ENCODE results near the gene CRYBA2. TPM values are rescaled to one million over a fixed set of nuclear protein-coding genes. Genes with fewer than 3 reads are reported as not detected.

Gene CRYBA2
- total RNA-seq, 2 experiments from 2014 or later, result not detected

DNA sequence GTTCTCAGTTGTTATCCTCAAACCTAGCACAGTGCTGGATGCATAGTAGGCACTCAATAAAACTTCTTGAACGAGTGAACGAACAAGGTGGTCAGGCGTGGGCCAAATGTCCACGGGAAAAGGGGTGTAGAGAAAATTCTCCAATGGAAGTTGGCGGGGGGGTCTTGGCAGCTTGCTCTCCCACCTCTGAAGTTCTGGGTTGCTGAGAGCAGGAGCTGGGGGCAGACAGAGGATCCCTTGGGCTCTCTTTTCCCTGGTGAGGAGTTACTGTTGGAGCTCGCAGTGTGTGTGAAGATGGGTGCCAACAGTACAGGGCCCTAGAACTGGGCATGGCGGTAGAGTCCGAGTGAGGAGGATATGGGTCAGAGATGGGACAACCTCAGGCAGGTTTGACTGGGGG lies 2.3 kb upstream of the CRYBA2 start:
- POLR2A ChIA-PET, result no interaction called here
- Mint-ChIP-seq H3K4me3 (no peak overlapping the region), H3K9me3 (ENCODE audit: insufficient read depth) (no peaks in the 10 kb centered on the region), H3K27ac (no peak overlapping the region), H3K36me3 (ENCODE audit: low read depth) (no peaks in the 10 kb centered on the region), H3K27me3 (ENCODE audit: low read depth) (peaks cover 83% of the 10 kb centered on the region), H3K4me1 (ENCODE audit: low read depth) (peaks cover 8% of the 10 kb centered on the region)
- CTCF ChIA-PET, result interaction anchor here (0.8 to 4.9 kb wide), 16 partner anchors 10 to 299 kb away, joined by 3 to 58 read pairs (median 4); partner anchors contain the start of gene FEV
- no peak for DNase-seq
- ATAC-seq, result no peak

DNA sequence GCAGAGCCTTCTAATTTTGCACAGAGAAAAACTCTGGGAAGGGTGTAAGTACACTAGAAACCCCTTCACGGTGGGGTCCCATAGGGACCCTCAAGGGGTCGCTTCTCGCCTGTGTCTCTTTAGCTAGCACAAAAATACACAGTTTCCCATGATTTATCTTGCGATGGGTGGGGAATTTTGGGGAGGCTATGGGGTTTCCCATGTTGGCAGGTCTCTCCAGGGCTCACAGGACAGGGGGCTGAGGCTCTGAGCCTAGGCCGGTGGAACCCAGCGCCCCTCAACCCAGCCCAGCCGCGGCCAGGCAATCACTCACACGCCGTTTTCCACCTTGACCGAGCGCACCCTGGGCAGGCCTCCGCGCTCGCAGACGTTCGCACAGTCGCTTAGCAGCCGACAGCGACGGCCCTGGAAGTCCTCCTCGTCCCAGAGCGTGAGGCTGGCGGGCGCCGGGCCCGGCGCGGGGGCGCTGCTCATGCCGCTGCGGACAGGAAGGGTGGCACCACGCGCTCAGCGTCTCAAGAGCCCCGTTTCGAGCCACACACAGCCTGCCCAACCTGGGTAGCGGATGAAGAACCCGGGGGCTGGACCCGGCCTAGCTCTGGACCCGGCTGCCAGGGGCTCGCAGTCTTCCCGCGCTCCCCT lies 398 bp downstream of the CRYBA2 start:
- H3K36me3 Mint-ChIP-seq (ENCODE audit: low read depth), result no peaks in the 10 kb centered on the region
- CTCF ChIA-PET, result interaction anchor here (1.2 to 2.4 kb wide), 3 partner anchors 10 to 37 kb away, joined by 4 to 7 read pairs (median 4); no protein-coding TSS in a partner anchor

DNA sequence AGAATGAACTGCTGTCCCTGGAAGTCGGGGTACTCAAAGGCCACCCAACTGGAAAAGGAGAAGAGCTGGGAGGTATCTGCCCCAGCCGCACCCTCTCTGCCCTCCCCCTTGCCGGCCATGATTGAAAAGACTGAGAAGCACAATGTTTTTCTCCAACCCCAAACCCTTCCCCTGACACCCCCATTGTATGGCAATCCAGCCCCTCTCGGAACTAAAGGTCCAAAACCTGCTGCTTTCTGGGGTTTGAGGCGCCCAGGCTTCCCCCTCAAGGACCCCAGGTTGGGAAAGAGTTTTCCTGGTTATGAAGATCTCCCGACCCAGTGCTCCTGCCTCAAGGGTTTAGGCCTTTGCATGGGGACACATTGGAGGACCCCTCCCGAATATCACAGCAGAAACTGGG lies 1.0 kb downstream of the CRYBA2 start:
- ATAC-seq (no peak), DNase-seq (no peak)
- no peaks in the 10 kb centered on the region for H3K36me3 Mint-ChIP-seq (ENCODE audit: low read depth)
- no peak overlapping the region for H3K4me3 Mint-ChIP-seq
- ChIA-PET POLR2A (no interaction called here), CTCF (interaction anchor here (1.2 to 2.4 kb wide), 2 partner anchors 12 to 38 kb away, joined by 4 to 7 read pairs; no protein-coding TSS in a partner anchor)
- H3K27me3 Mint-ChIP-seq (ENCODE audit: low read depth), result peaks cover 87% of the 10 kb centered on the region
- no peaks in the 10 kb centered on the region for H3K9me3 Mint-ChIP-seq (ENCODE audit: insufficient read depth)
- H3K27ac Mint-ChIP-seq, result no peak overlapping the region
- H3K4me1 Mint-ChIP-seq (ENCODE audit: low read depth), result peaks cover 8% of the 10 kb centered on the region

More for the DNA sequence above, 398 bp downstream of the CRYBA2 start:
- H3K4me1 Mint-ChIP-seq (ENCODE audit: low read depth), result peaks cover 8% of the 10 kb centered on the region
- H3K27me3 Mint-ChIP-seq (ENCODE audit: low read depth), result peaks cover 85% of the 10 kb centered on the region
- ATAC-seq, result no peak
- no peak for DNase-seq
- no peaks in the 10 kb centered on the region for H3K9me3 Mint-ChIP-seq (ENCODE audit: insufficient read depth)
- POLR2A ChIA-PET, result no interaction called here
- no peak overlapping the region for H3K4me3 Mint-ChIP-seq
- H3K27ac Mint-ChIP-seq, result no peak overlapping the region

DNA sequence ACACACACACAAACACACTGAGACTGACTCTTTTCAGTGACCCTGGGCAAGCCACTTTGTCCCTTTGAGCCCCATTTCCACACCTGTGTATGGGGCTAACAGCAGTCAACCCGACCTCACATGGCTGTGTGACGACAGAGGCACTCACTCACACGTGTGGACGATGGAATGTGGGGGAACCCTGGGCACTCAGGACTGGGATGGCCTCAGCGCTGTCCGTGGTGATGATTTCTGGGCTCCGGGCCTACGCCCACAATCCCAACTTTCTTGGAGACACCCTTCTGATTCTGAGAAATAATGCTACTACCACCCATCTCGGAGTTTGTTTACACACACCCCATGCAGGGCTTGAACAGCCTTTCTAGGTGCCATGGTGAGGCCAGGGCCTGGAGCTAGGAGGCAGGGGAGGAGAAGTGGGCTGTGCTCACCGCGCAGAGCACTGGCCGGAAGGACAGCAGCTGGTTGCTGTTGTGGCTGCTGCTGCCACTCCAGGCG lies 1.5 kb downstream of the CRYBA2 start:
- Mint-ChIP-seq H3K27me3 (ENCODE audit: low read depth) (peaks cover 89% of the 10 kb centered on the region), H3K27ac (no peak overlapping the region), H3K36me3 (ENCODE audit: low read depth) (no peaks in the 10 kb centered on the region), H3K4me3 (no peak overlapping the region), H3K4me1 (ENCODE audit: low read depth) (peaks cover 8% of the 10 kb centered on the region), H3K9me3 (ENCODE audit: insufficient read depth) (no peaks in the 10 kb centered on the region)
- ChIA-PET POLR2A (no interaction called here), CTCF (interaction anchor here (1.2 to 2.4 kb wide), 2 partner anchors 11 to 38 kb away, joined by 4 to 7 read pairs; no protein-coding TSS in a partner anchor)
- ATAC-seq (no peak), DNase-seq (no peak)

DNA sequence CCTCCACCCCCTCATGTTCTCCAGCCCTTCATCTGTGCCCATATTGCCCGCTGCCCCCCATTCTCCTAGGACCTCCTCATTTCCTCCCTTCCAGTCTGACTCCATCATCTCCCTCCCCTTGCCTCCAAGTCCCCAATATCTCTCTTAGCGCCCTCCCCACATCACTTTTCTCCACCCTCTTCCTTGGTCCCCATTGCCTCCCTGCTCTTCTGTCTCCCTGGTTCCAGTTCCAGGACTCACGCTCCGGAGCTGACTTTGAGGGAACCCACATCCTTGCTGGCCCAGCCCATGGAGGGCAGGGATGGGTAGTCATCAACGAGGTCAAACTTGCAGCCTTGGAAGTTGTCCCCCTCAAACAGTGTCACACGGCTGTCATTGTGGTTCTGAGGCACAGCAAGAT lies 2.6 kb downstream of the CRYBA2 start:
- DNase-seq (no peak), ATAC-seq (no peak)
- ChIA-PET POLR2A (no interaction called here), CTCF (interaction anchor here (1.2 to 3.0 kb wide), 2 partner anchors 10 to 39 kb away, joined by 5 to 22 read pairs; no protein-coding TSS in a partner anchor)
- Mint-ChIP-seq H3K4me1 (ENCODE audit: low read depth) (peaks cover 2% of the 10 kb centered on the region), H3K36me3 (ENCODE audit: low read depth) (no peaks in the 10 kb centered on the region), H3K27ac (no peak overlapping the region), H3K9me3 (ENCODE audit: insufficient read depth) (no peaks in the 10 kb centered on the region), H3K4me3 (no peak overlapping the region), H3K27me3 (ENCODE audit: low read depth) (peaks cover 89% of the 10 kb centered on the region)

DNA sequence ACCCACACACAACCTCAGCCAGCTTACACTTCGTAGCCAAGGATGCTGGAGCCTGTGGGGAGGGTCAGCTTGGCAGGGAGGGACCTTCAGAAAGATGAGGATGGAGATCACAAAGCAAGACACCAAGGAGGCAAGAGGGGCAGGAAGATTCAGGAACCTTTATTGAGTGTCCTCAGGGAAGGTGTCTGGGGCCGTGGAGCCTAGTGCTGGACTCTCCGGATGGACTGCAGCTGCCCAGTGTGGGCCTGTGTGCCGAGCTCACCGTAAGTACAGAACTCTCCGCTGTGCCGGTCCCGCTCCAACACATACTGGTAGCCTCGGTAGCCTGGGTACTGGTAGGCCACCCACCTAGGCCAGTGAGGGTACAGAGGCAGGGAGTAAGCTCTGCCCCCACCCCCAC lies 3.2 kb downstream of the CRYBA2 start:
- H3K27ac Mint-ChIP-seq, result no peak overlapping the region
- ChIA-PET CTCF (interaction anchor here (1.2 to 3.0 kb wide), 3 partner anchors 10 to 40 kb away, joined by 3 to 22 read pairs (median 5); no protein-coding TSS in a partner anchor), POLR2A (interaction anchor here (0.5 kb wide), 1 partner anchor 375 kb away, joined by 3 read pairs; no protein-coding TSS in a partner anchor)
- no peak for ATAC-seq
- H3K36me3 Mint-ChIP-seq (ENCODE audit: low read depth), result no peaks in the 10 kb centered on the region
- DNase-seq, result no peak
- no peak overlapping the region for H3K4me3 Mint-ChIP-seq
- H3K27me3 Mint-ChIP-seq (ENCODE audit: low read depth), result peaks cover 86% of the 10 kb centered on the region
- no peaks in the 10 kb centered on the region for H3K9me3 Mint-ChIP-seq (ENCODE audit: insufficient read depth)
- H3K4me1 Mint-ChIP-seq (ENCODE audit: low read depth), result peaks cover 2% of the 10 kb centered on the region

DNA sequence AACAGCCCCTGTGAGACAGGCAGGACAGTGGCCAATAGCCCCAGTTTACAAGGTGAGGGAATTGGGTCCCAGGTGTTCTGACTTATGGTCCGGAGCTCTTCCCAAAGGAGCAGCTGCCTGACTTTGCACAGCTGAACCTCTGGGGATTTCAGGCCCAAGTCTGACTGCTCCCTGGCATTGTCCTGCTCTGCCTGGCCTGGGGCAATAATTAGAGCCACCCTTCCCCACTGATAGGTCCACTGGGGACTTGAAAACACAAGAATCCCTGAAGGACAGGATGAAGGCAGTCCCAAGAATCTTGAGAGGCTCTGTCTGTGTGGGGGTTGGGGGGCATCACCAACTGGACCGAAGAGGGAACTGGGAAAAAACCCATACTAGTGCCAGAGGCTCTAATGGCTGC lies 4.6 kb downstream of the CRYBA2 start:
- Mint-ChIP-seq H3K27ac (no peak overlapping the region), H3K27me3 (ENCODE audit: low read depth) (peaks cover 82% of the 10 kb centered on the region), H3K9me3 (ENCODE audit: insufficient read depth) (no peaks in the 10 kb centered on the region), H3K4me3 (no peak overlapping the region), H3K4me1 (ENCODE audit: low read depth) (peaks cover 6% of the 10 kb centered on the region), H3K36me3 (ENCODE audit: low read depth) (no peaks in the 10 kb centered on the region)
- ATAC-seq, result no peak
- ChIA-PET CTCF (interaction anchor here (0.9 to 3.0 kb wide), 4 partner anchors 8 to 115 kb away, joined by 3 to 22 read pairs (median 3); no protein-coding TSS in a partner anchor), POLR2A (no interaction called here)
- no peak for DNase-seq

DNA sequence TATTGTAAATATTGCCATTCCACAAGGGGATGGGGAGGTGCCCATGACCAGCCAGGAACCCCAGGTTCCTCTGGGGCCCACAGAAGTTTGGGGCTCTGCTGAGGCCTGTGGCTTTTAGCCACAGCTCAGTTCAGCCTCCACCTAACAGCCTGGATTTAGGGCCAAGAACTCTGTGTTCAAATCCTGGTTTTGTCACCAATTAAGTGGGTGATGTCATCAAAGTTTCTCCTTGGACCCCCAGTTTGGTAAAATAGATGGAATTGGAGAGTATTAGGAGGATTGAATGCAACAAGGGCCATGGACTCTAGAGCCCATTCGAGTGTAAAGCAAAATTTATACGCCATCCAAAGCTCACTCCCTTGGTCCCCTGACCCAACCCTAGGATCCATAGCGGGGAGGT lies 5.1 kb downstream of the CRYBA2 start:
- Mint-ChIP-seq H3K36me3 (ENCODE audit: low read depth) (no peaks in the 10 kb centered on the region), H3K27ac (no peak overlapping the region), H3K9me3 (ENCODE audit: insufficient read depth) (no peaks in the 10 kb centered on the region), H3K4me1 (ENCODE audit: low read depth) (peaks cover 7% of the 10 kb centered on the region), H3K27me3 (ENCODE audit: low read depth) (peaks cover 85% of the 10 kb centered on the region), H3K4me3 (no peak overlapping the region)
- ChIA-PET POLR2A (no interaction called here), CTCF (interaction anchor here (1.5 to 3.0 kb wide), 2 partner anchors 8 to 116 kb away, joined by 3 to 22 read pairs; no protein-coding TSS in a partner anchor)
- no peak for DNase-seq
- ATAC-seq, result no peak

DNA sequence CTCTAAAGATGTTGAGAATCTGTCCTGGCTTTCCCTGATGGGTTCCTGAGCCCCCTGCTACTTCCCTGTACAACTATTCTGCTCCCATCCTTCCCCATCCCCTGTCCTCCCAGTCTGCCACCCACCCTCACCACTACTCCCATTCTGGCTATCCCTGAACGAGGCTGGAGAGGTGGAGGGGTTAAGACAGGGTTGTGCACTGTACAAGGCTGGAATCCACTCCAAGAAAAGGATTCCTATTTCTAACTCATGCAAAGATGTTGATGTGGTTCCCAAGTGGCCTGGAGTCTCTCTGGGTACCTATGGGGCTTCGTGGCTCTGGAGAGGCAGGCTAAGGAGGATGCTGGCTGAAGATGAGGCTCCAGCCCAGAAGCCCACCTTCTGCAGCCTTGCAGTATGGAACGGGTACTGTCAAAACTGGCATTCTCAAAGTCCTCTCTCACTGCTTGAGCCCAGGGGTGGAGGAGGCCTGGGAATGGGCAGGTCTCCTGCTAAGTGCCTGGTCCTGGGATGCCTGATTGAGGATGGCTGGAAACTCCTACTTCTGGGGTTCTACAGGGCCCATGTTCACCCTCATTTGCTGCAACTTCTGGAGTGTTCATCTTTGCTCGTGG lies 7.0 kb downstream of the CRYBA2 start:
- ChIA-PET CTCF (no interaction called here), POLR2A (no interaction called here)
- peaks cover 15% of the 10 kb centered on the region for H3K4me1 Mint-ChIP-seq (ENCODE audit: low read depth)
- no peaks in the 10 kb centered on the region for H3K9me3 Mint-ChIP-seq (ENCODE audit: insufficient read depth)
- DNase-seq (no peak), ATAC-seq (no peak)
- H3K4me3 Mint-ChIP-seq, result no peak overlapping the region
- H3K27me3 Mint-ChIP-seq (ENCODE audit: low read depth), result peaks cover 84% of the 10 kb centered on the region
- H3K27ac Mint-ChIP-seq, result no peak overlapping the region
- no peaks in the 10 kb centered on the region for H3K36me3 Mint-ChIP-seq (ENCODE audit: low read depth)

DNA sequence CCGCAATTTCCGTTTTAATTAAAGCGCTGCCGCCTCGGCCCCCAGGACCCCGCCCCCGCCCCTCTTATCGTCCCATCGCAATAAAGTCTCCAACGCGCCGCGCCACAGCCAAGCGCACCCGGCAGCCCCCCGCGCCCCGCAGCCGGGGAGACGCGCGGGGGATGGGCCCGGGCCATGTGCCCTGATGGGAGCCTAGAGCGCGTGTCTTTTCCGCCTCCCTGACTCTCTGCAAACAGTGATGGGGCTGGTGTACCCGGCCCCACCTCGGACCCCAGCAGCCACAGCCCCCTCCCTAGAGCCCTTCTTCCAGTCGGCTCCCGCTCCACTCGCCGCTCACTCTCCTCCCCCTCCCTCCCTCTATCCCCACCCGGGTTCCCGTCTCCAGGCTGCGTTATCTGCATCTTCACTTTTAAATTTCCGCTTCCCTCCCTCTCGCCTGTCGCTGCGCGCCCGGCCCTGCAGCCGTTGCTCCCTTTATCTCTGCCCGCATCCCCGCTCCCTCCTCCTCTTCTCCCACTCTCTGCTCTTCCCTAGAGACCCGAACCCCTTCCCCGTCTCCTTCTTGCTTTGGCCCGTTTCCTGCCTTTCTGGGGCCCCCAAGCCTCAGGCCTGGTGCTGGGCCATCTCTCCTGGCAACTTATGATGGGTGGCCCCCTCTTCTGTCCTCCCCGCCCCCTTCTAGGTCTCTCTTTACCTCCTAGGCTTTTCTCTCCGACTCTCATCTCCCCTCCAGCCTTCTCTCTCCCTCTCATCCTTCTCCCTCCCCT lies 7.7 kb downstream of the CRYBA2 start:
- ATAC-seq, result no peak
- H3K9me3 Mint-ChIP-seq (ENCODE audit: insufficient read depth), result no peaks in the 10 kb centered on the region
- ChIA-PET CTCF (interaction anchor here (5.7 kb wide), 1 partner anchor 10 kb away, joined by 58 read pairs; no protein-coding TSS in a partner anchor), POLR2A (no interaction called here)
- no peak overlapping the region for H3K4me3 Mint-ChIP-seq
- DNase-seq, result no peak
- H3K4me1 Mint-ChIP-seq (ENCODE audit: low read depth), result peaks cover 20% of the 10 kb centered on the region
- H3K36me3 Mint-ChIP-seq (ENCODE audit: low read depth), result peaks cover 2% of the 10 kb centered on the region
- peaks cover 83% of the 10 kb centered on the region for H3K27me3 Mint-ChIP-seq (ENCODE audit: low read depth)
- H3K27ac Mint-ChIP-seq, result no peak overlapping the region

DNA sequence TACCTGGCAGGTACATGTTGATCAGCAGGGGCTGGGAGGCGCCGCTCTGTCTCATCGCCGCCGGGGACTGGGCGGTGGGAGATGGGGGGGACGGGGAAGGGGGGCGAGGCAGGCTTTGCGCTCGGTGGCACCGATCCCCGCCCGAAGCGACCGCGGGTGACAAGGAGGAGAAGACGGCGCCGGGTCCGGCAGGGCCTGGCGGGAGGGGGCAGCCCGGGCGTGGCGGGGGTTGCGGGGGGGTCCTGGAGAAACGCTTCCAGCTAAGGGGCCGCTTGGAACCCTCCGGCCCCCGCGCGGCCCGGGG lies 8.2 kb downstream of the CRYBA2 start, which contains the start of gene FEV:
Gene FEV (minus strand): TSS at position 164 of the 304 bp plus-strand sequence. CDS start 109 bp downstream, at position 55.
- H3K9me3 Mint-ChIP-seq (ENCODE audit: insufficient read depth), result no peaks in the 10 kb centered on the region

More for the DNA sequence above, 8.2 kb downstream of the CRYBA2 start, which contains the start of gene FEV:
- H3K36me3 Mint-ChIP-seq (ENCODE audit: low read depth), result peaks cover 2% of the 10 kb centered on the region
- H3K4me3 Mint-ChIP-seq, result no peak within 1 kb of the TSS
- peak within 1 kb of the TSS; percentile 5 for H3K27ac Mint-ChIP-seq
- peaks cover 82% of the 10 kb centered on the region for H3K27me3 Mint-ChIP-seq (ENCODE audit: low read depth)
- DNase-seq, result no peak
- peaks cover 22% of the 10 kb centered on the region for H3K4me1 Mint-ChIP-seq (ENCODE audit: low read depth)
- ATAC-seq, result no peak
- POLR2A ChIA-PET, result no interaction called here
- CTCF ChIA-PET, result interaction anchor here (5.7 kb wide), 1 partner anchor 11 kb away, joined by 58 read pairs; no protein-coding TSS in a partner anchor
